ENCODE data around the gene SLU7. TPM values are rescaled to one million over a fixed set of nuclear protein-coding genes. Genes with fewer than 3 reads are reported as not detected.
A peak's percentile ranks its signal among the peaks of the same experiment; 100 is the strongest.

Gene SLU7
- total RNA-seq, 2 donors from 2014 or later = 50.9 to 55.7 TPM

DNA sequence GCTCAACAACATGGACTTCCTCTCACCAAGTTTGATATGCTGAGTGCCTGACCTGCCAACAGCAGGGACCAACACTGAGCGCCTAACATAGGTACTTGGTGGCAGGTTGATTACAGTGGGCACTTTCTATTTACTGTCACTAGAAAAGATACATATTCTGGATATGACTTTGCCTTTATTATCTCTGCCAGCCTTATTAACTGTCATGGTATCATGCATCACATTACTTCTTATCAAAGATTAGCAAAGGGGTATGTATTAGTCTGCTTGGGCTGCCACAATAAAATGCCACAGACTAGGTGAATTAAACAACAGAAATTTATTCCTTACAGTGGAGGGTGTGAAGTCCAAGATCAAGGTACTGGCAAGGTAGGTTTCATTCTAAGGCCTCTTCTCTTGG, 34.2 kb downstream of the SLU7 start:
- H3K4me1 Mint-ChIP-seq (ENCODE audit: low read depth) = no peaks in the 10 kb centered on the region
- DNase-seq (no peak), ATAC-seq (replicated peaks in 1 of 2) (no peak)
- H3K9me3 Mint-ChIP-seq = peaks cover 9 to 13% of the 10 kb centered on the region in 2 donors
- H3K36me3 Mint-ChIP-seq (ENCODE audit: insufficient read depth in 2 of 2) = peaks cover 2 to 13% of the 10 kb centered on the region in 2 donors
- H3K4me3 Mint-ChIP-seq = no peak overlapping the region
- no peak overlapping the region for H3K27ac Mint-ChIP-seq
- peaks cover 14% of the 10 kb centered on the region for H3K27me3 Mint-ChIP-seq (ENCODE audit: low read depth)

DNA sequence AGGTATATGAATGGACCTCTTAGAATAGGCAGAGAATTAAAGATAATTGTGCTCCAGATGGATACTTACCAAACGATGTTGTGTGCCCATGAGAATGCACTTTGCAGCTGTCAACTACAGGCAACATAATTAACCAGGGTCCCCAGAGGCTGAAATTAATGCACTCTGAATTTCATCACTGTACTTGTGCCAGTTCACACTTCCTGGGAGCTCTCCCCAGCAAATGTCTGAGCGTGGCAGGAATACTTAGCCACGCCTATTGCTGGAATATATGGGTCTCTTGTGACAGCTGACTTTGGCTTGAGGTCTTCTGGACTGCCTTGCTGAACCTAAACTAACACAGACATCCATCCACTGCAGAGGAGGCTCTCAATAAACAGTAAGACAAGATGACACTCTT, 36.5 kb downstream of the SLU7 start:
- H3K4me3 Mint-ChIP-seq = no peak overlapping the region
- H3K36me3 Mint-ChIP-seq (ENCODE audit: insufficient read depth in 2 of 2) = peaks cover 0 to 1% of the 10 kb centered on the region in 2 donors
- no peak for DNase-seq
- H3K9me3 Mint-ChIP-seq = peaks cover 5 to 6% of the 10 kb centered on the region in 2 donors
- no peak overlapping the region for H3K27ac Mint-ChIP-seq
- peaks cover 18% of the 10 kb centered on the region for H3K27me3 Mint-ChIP-seq (ENCODE audit: low read depth)
- no peaks in the 10 kb centered on the region for H3K4me1 Mint-ChIP-seq (ENCODE audit: low read depth)
- no peak for ATAC-seq (replicated peaks in 1 of 2)

DNA sequence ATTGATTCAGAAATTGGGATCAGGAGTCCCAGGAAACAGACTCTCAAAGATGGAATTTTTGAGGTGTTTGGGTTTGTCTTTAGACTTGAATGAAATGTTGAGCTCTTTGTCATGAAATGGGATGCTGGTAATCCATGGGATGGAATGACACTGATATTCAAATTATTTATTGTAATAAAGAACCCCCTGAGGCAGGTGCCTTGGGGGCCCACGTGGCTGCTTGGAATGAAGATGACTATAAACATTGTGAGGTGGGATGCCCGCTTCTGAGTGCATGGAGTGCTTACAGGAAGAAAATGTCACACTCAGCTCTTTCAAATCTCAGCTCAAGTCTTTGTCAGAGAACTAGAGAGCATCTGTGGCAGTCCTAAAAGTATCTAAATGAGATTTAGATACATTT, 38.8 kb downstream of the SLU7 start:
- H3K4me1 Mint-ChIP-seq (ENCODE audit: low read depth) = no peaks in the 10 kb centered on the region
- H3K27ac Mint-ChIP-seq = no peak overlapping the region
- no peaks in the 10 kb centered on the region for H3K36me3 Mint-ChIP-seq (ENCODE audit: insufficient read depth in 2 of 2)
- DNase-seq = no peak
- peaks cover 32% of the 10 kb centered on the region for H3K27me3 Mint-ChIP-seq (ENCODE audit: low read depth)
- no peak for ATAC-seq (replicated peaks in 1 of 2)
- no peaks in the 10 kb centered on the region for H3K9me3 Mint-ChIP-seq
- H3K4me3 Mint-ChIP-seq = no peak overlapping the region

DNA sequence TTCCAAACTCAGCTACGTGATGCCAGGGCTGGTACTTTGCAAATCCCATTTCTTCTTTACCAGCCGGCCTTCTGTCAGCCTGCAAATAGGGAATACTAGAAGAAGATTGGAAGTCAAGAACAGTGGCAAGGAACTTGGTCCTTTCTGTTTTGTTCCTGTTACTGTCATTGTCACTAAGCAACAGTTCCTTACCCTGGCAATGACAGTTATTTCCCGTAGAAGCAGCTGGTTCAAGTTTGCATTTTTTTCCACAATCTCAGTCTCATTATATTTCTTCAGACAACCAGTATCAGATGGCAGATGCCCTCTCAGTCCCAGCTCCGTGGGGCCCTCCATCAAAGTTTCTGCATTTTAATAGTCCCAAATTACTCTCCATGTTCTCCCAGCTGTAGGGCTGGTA, 39.4 kb downstream of the SLU7 start:
- Mint-ChIP-seq H3K27me3 (ENCODE audit: low read depth) (peaks cover 37% of the 10 kb centered on the region), H3K4me1 (ENCODE audit: low read depth) (no peaks in the 10 kb centered on the region), H3K36me3 (ENCODE audit: insufficient read depth in 2 of 2) (no peaks in the 10 kb centered on the region)

DNA sequence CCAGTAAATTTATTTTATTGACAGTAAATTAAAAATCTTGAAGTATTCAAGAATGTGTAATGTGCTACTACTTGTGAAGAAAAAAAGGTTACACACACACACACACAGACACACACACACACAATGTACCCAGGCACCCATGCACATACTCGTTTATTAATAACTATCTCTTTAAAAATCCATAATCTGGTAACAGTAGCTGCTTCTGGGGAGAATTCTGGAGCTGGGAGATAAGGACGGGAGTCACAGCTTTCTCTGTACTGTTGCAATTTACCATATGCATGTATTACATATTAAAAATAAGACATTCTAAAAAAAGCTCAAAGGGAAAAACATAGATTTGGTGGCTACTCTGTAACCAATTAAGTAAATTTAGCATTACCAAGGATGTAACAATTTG, 40.6 kb downstream of the SLU7 start:
- H3K4me3 Mint-ChIP-seq = no peak overlapping the region
- no peaks in the 10 kb centered on the region for H3K4me1 Mint-ChIP-seq (ENCODE audit: low read depth)
- H3K9me3 Mint-ChIP-seq = no peaks in the 10 kb centered on the region
- H3K36me3 Mint-ChIP-seq (ENCODE audit: insufficient read depth in 2 of 2) = no peaks in the 10 kb centered on the region
- DNase-seq = no peak
- no peak overlapping the region for H3K27ac Mint-ChIP-seq
- H3K27me3 Mint-ChIP-seq (ENCODE audit: low read depth) = peaks cover 49% of the 10 kb centered on the region
- no peak for ATAC-seq (replicated peaks in 1 of 2)

More for the DNA sequence above, 39.4 kb downstream of the SLU7 start:
- DNase-seq = no peak
- ATAC-seq (replicated peaks in 1 of 2) = no peak
- no peak overlapping the region for H3K4me3 Mint-ChIP-seq
- no peak overlapping the region for H3K27ac Mint-ChIP-seq
- H3K9me3 Mint-ChIP-seq = no peaks in the 10 kb centered on the region

DNA sequence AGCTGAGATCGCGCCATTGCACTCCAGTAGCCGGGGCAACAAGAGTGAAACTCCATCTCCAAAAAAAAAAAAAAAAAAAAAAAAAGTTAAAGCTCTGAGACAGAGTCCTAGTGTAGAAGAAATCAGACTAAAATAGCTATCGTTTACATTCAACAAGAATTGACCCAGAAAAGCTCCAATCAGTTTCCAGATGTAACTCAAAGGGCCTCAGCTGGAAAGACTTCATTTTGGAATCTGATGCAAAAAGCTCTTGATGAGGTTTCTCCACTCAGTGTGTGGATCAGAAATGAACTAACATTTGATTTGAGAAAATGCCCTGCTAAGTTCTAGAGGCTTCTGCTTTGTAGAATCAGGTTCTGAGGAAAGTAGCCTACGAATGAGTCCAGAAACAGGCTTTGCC, 41.2 kb downstream of the SLU7 start:
- DNase-seq (no peak), ATAC-seq (replicated peaks in 1 of 2) (no peak)
- Mint-ChIP-seq H3K36me3 (ENCODE audit: insufficient read depth in 2 of 2) (no peaks in the 10 kb centered on the region), H3K4me3 (no peak overlapping the region), H3K27ac (no peak overlapping the region), H3K9me3 (no peaks in the 10 kb centered on the region), H3K27me3 (ENCODE audit: low read depth) (peaks cover 55% of the 10 kb centered on the region), H3K4me1 (ENCODE audit: low read depth) (no peaks in the 10 kb centered on the region)

DNA sequence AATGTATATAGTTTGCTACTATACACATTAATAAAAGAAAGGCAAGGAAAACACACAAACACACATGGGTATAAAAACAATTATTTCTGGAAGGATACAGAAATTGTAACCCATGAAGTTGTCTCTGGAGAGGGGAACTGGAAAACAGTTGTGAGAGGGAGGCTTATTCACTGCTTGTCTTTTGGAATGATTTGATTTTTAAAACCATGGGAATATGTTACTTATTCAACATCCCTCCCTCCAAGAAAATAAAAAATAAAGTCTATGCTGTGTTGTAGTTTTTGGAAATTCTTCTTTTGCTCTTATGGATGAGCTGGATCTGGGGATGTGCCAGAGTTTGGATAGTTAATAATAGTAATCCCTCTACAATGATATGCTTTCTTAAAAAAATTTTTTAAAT, 42.5 kb downstream of the SLU7 start:
- Mint-ChIP-seq H3K36me3 (ENCODE audit: insufficient read depth in 2 of 2) (no peaks in the 10 kb centered on the region), H3K27me3 (ENCODE audit: low read depth) (peaks cover 58% of the 10 kb centered on the region), H3K27ac (no peak overlapping the region), H3K4me3 (no peak overlapping the region), H3K4me1 (ENCODE audit: low read depth) (no peaks in the 10 kb centered on the region), H3K9me3 (no peaks in the 10 kb centered on the region)
- no peak for ATAC-seq (replicated peaks in 1 of 2)
- DNase-seq = no peak

DNA sequence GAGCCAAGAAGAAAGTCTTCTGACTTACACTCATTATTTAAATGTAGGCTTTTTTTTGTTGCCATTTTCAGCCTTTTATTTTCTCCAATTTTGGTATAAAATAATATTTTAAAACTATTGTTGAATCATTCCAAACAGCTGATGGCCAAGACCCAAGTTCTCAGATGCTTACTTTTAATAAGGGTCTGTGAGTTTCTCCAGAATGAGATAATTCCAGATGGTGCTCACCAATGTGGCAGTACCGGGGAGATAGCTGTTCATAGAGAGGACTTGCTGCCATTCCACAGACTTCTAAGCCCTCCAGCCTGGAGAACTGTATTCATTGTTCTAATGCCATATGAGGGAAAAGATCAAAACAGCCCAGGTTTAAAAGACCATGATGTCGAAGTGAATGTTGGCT, 43.2 kb downstream of the SLU7 start:
- Mint-ChIP-seq H3K27me3 (ENCODE audit: low read depth) (peaks cover 65% of the 10 kb centered on the region), H3K4me1 (ENCODE audit: low read depth) (no peaks in the 10 kb centered on the region), H3K4me3 (no peak overlapping the region), H3K9me3 (no peaks in the 10 kb centered on the region), H3K27ac (no peak overlapping the region), H3K36me3 (ENCODE audit: insufficient read depth in 2 of 2) (peaks cover 0 to 3% of the 10 kb centered on the region in 2 donors)
- DNase-seq (no peak), ATAC-seq (replicated peaks in 1 of 2) (no peak)

DNA sequence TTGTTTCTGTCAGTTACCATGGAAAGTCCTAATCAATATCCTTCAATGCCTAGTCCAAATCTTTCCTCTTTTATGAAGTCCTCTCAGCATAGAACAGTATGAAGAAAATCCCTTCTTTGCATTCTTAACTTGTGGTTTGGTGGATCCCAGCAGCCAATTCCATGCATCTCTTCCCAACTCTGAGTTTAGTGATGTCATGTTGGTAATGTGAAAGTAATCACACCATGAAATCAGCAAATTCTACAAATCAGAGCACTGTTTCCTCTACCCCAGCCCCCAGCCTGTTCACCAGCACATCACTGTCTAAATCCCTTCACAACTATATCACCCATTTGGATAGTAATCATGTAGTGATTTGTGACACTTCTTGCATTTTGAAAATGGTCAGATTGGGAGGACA, 43.7 kb downstream of the SLU7 start:
- Mint-ChIP-seq H3K27ac (no peak overlapping the region), H3K27me3 (ENCODE audit: low read depth) (peaks cover 69% of the 10 kb centered on the region), H3K9me3 (no peaks in the 10 kb centered on the region), H3K4me1 (ENCODE audit: low read depth) (no peaks in the 10 kb centered on the region), H3K36me3 (ENCODE audit: insufficient read depth in 2 of 2) (peaks cover 0 to 3% of the 10 kb centered on the region in 2 donors), H3K4me3 (no peak overlapping the region)
- DNase-seq (no peak), ATAC-seq (replicated peaks in 1 of 2) (no peak)

DNA sequence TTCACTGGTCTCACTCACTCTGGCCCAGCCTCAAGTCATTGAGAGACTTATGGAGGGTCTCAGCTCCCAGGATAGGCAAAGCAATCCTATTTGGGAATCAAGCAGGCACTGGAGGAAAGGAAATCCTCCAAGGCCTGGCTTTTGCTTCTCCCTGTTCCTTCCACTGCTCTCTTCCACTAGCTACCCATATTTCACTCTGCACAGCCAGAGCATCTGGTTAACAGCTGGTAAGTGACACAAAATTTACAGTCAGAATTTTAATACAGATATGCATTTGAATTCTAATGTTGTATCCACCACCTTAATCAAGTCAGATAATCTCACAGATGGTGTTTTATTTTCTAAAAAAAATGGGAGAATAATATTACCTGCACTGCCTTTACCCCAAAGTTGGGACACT, 47.6 kb downstream of the SLU7 start:
- Mint-ChIP-seq H3K9me3 (no peaks in the 10 kb centered on the region), H3K27ac (no peak overlapping the region), H3K27me3 (ENCODE audit: low read depth) (peaks cover 86% of the 10 kb centered on the region), H3K4me1 (ENCODE audit: low read depth) (peaks cover 12% of the 10 kb centered on the region), H3K4me3 (peak overlapping the region; percentile 44 to 61), H3K36me3 (ENCODE audit: insufficient read depth in 2 of 2) (peaks cover 3% of the 10 kb centered on the region in 2 donors)
- DNase-seq (no peak), ATAC-seq (replicated peaks in 1 of 2) (no peak)

DNA sequence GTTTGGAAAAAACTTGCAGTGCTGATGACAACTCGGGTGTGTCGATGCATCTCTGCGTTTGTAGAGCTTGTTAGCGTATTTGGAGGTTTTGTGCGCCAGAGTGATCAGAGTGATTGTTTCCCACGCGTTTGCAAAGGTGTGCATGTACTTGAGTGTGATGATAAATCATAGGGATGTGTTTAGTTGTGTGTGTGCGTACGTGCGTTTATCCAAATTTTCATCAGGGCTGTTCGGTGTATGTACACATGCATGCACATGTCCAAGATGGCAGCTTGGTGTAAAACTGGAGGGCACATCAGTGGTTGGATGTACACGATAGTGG, 48.2 kb downstream of the SLU7 start:
- Mint-ChIP-seq H3K36me3 (ENCODE audit: insufficient read depth in 2 of 2) (peaks cover 3% of the 10 kb centered on the region in 2 donors), H3K9me3 (no peaks in the 10 kb centered on the region), H3K27ac (no peak overlapping the region), H3K27me3 (ENCODE audit: low read depth) (peaks cover 82% of the 10 kb centered on the region), H3K4me3 (peak overlapping the region; percentile 44 to 61), H3K4me1 (ENCODE audit: low read depth) (peaks cover 12% of the 10 kb centered on the region)
- ATAC-seq (replicated peaks in 1 of 2) (no peak), DNase-seq (no peak)

DNA sequence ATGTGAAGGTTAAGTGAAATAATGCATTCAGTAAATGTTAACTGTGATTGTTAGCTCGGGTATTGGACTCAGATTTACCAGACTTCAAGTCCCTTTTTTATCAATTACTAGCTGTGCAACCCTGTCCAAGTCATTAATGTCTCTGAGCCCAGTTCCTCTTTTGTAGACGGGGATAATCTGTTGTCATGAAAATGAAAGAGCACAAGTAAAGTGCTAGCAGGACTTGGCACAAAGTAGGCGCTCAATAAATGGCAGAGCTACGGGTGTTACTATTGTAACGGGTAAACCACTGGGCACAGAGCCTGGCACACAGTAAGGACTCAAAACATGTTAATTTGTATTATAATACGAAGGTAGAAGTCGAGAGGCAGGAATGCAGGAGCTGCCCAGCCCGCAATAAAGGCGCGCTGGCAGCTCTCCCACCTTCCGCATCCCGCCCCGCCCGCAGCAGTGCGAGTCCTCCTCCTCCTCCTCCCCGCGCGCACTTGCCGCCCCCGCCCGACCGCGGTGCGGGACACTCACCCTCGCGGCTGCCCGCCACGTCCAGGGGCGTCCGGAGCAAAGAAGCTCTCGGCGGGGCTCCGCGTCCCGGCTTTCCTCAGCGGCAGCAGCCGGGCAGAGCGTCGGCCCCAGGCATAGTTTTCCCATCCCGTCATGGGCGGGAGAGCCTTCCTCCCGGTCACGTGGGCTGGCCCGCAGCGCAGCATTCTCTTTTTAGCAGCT, 48.7 kb downstream of the SLU7 start, which contains the start of gene C1QTNF2:
Gene C1QTNF2 (minus strand): TSS at position 637 of the 723 bp plus-strand sequence. CDS start 15,615 bp downstream, outside the sequence.
- ATAC-seq (replicated peaks in 1 of 2) (peak; percentile 62 to 63), DNase-seq (peak; percentile 19 to 22)
- Mint-ChIP-seq H3K27me3 (ENCODE audit: low read depth) (peaks cover 80% of the 10 kb centered on the region), H3K27ac (no peak within 1 kb of the TSS), H3K4me1 (ENCODE audit: low read depth) (peaks cover 12% of the 10 kb centered on the region), H3K36me3 (ENCODE audit: insufficient read depth in 2 of 2) (peaks cover 3% of the 10 kb centered on the region in 2 donors), H3K9me3 (no peaks in the 10 kb centered on the region), H3K4me3 (peak within 1 kb of the TSS; percentile 47 to 61)

DNA sequence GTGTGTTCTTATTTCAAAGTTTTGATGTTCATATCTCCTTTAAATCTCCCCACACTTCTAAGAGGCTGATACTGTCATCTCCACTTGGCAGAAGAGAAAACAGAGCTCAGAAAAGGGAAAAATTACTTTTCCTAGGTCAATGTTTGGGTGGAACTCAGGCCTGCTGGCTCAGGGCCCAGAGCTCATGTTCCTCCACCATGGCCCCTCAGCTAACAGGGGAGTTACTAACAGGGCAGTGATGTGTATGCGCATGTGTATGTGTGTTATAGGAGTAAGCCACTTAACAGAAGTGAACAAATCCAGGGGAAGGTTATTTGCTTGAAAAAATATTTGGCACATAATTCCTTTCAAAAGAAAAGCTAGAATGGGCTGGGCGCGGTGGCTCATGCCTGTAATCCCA, 51.0 kb downstream of the SLU7 start:
- DNase-seq (no peak), ATAC-seq (replicated peaks in 1 of 2) (no peak)
- H3K27me3 Mint-ChIP-seq (ENCODE audit: low read depth) = peaks cover 57% of the 10 kb centered on the region

DNA sequence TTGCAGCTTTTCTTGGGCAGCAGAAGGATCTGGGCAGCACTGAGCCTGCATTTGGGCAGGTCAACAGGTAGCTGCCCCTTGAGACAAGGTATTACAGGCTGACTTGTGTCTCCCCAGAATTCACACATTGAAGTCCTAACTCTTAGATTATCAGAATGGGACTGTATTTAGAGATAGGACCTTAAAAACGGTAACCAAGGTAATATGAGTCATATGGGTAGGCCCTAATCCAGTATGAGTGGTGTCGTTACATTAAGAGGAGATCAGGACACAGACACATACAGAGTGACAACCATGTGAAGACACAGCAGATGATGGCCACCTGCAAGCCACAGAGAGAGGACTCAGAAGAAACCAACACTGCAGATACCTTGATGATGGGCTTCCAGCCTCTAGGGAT, 51.6 kb downstream of the SLU7 start:
- Mint-ChIP-seq H3K36me3 (ENCODE audit: insufficient read depth in 2 of 2) (peaks cover 3% of the 10 kb centered on the region in 2 donors), H3K4me1 (ENCODE audit: low read depth) (peaks cover 12% of the 10 kb centered on the region), H3K4me3 (no peak overlapping the region), H3K27ac (no peak overlapping the region), H3K27me3 (ENCODE audit: low read depth) (peaks cover 51% of the 10 kb centered on the region), H3K9me3 (no peaks in the 10 kb centered on the region)
- DNase-seq (no peak), ATAC-seq (replicated peaks in 1 of 2) (no peak)

More for the DNA sequence above, 51.0 kb downstream of the SLU7 start:
- Mint-ChIP-seq H3K9me3 (no peaks in the 10 kb centered on the region), H3K4me1 (ENCODE audit: low read depth) (peaks cover 12% of the 10 kb centered on the region), H3K4me3 (no peak overlapping the region), H3K27ac (no peak overlapping the region), H3K36me3 (ENCODE audit: insufficient read depth in 2 of 2) (peaks cover 3% of the 10 kb centered on the region in 2 donors)

Data from activated T-cell treated with anti-CD3 and anti-CD28 coated beads, Interleukin-2, amount 50 U/mL, for 72 hours (primary cell).